ENCODE data around the gene NAIP. TPM values are rescaled to one million over a fixed set of nuclear protein-coding genes. Genes with fewer than 3 reads are reported as not detected.
A peak's percentile ranks its signal among the peaks of the same experiment; 100 is the strongest.
"Not testable (repeated sequence)": the region's sequence is repeated elsewhere in the genome, so short reads cannot be mapped to it uniquely, and the experiment has no call there.

The NAIP gene
- 0.17 and 0.71 TPM in 2 replicates for total RNA-seq (2014; rRNA removed; shearing (Covaris generic))
- 0.80 and 1.0 TPM in 2 replicates for polyA plus RNA-seq (2015; cell fraction: cytosol; rRNA removed)
- 2.9 and 3.8 TPM in 2 replicates for polyA plus RNA-seq (2015; cell fraction: nucleus; rRNA removed)

GRCh38 chr5:71025289-71025953 lies at the start of gene NAIP:
NAIP (minus strand) TSS chr5:71025339; CDS start chr5:71012915, 12,424 bp downstream.
- not testable (repeated sequence) for DNase-seq (ENCODE audit: low read depth)

GRCh38 chr5:71067262-71067928 lies 42.3 kb upstream of the NAIP start, which contains the start of gene GTF2H2:
GTF2H2 (minus strand) TSS chr5:71067676; CDS start chr5:71062763, 4,913 bp downstream.
- not testable (repeated sequence) for DNase-seq (ENCODE audit: low read depth)

GRCh38 chr5:71061322-71061721 lies 36.2 kb upstream of the NAIP start:
- not testable (repeated sequence) for DNase-seq (ENCODE audit: low read depth)

GRCh38 chr5:71059426-71059825 lies 34.3 kb upstream of the NAIP start:
- DNase-seq (ENCODE audit: low read depth) = not testable (repeated sequence)

- DNase-seq (ENCODE audit: low read depth) = not testable (repeated sequence)
These were observed 19.7 kb upstream of the NAIP start for GRCh38 chr5:71044808-71045207.

GRCh38 chr5:71044128-71044527 lies 19.0 kb upstream of the NAIP start:
- DNase-seq (ENCODE audit: low read depth) = not testable (repeated sequence)

- not testable (repeated sequence) for DNase-seq (ENCODE audit: low read depth)
These were observed 6.1 kb upstream of the NAIP start for GRCh38 chr5:71031046-71031776.

- DNase-seq (ENCODE audit: low read depth) = not testable (repeated sequence)
These were observed 4.5 kb downstream of the NAIP start for GRCh38 chr5:71020643-71021042.

- DNase-seq (ENCODE audit: low read depth) = not testable (repeated sequence)
These were observed 6.6 kb downstream of the NAIP start for GRCh38 chr5:71018376-71019005.

- DNase-seq (ENCODE audit: low read depth) = peak; percentile 0
These were observed 11.0 kb downstream of the NAIP start for GRCh38 chr5:71014176-71014575.

- DNase-seq (ENCODE audit: low read depth) = peak; percentile 0
These were observed 11.6 kb downstream of the NAIP start for GRCh38 chr5:71013575-71013974.

GRCh38 chr5:71011194-71011792 lies 13.8 kb downstream of the NAIP start:
- DNase-seq (ENCODE audit: low read depth) = peak; percentile 0

- not testable (repeated sequence) for DNase-seq (ENCODE audit: low read depth)
These were observed 18.2 kb downstream of the NAIP start for GRCh38 chr5:71006983-71007382.

GRCh38 chr5:70984882-70985281 lies 40.3 kb downstream of the NAIP start:
- not testable (repeated sequence) for DNase-seq (ENCODE audit: low read depth)

GRCh38 chr5:70967220-70967619 lies 57.9 kb downstream of the NAIP start:
- DNase-seq (ENCODE audit: low read depth) = not testable (repeated sequence)

- not testable (repeated sequence) for DNase-seq (ENCODE audit: low read depth)
These were observed 60.6 kb downstream of the NAIP start for GRCh38 chr5:70964531-70964930.

- not testable (repeated sequence) for DNase-seq (ENCODE audit: low read depth)
These were observed 72.1 kb downstream of the NAIP start for GRCh38 chr5:70953068-70953467.

GRCh38 chr5:70932560-70932959 lies 92.6 kb downstream of the NAIP start:
- DNase-seq (ENCODE audit: low read depth) = not testable (repeated sequence)

GRCh38 chr5:70931709-70932368 lies 93.3 kb downstream of the NAIP start:
- DNase-seq (ENCODE audit: low read depth) = not testable (repeated sequence)

GRCh38 chr5:70925211-70925562 lies 100.0 kb downstream of the NAIP start:
- not testable (repeated sequence) for DNase-seq (ENCODE audit: low read depth)
